Body of pancreas (tissue), 4 donors: ENCODE data around the gene DGKQ.
A peak's percentile ranks its signal among the peaks of the same experiment; 100 is the strongest.

Experiments
- CTCF ChIP-seq, 7 experiments: fragments of 450-650 bp in 4 of 7; fragments of 200-600 bp in 3 of 7; sonication (generic) in 3 of 7; IDR thresholded peaks; one replicate each; pipeline ENCODE4 v1.5.1; 2016 to 2019; ENCODE audit warnings: antibody characterized with exemption in 7 of 7
- POLR2A ChIP-seq, 3 donors: fragments of 450-650 bp; IDR thresholded peaks; one replicate each; pipeline ENCODE4 v1.6.1; 2016; ENCODE audit warnings: antibody characterized with exemption in 3 of 3, mild to moderate bottlenecking in 2 of 3

- peak in 5 of 7 experiments; percentile 36 to 47 (median 44) for TF ChIP-seq CTCF (IDR thresholded peaks at IDR 0.05)
- TF ChIP-seq POLR2A (IDR thresholded peaks at IDR 0.05): no peak
These were observed 46.8 kb downstream of the DGKQ start for GRCh38 chr4:926538-926937.
